Hepatocyte (in vitro differentiated cells): ENCODE results near the gene ATP6V0A4. TPM values are rescaled to one million over a fixed set of nuclear protein-coding genes. Genes with fewer than 3 reads are reported as not detected.

Experiments
- DNase-seq: peaks from one replicate; pipeline ENCODE4 v3.0.0-alpha.2; 2016; ENCODE audit warnings: low spot score
- H2AFZ ChIP-seq: fragments of 200-600 bp; sonication (generic); 2 replicates; pipeline ENCODE4 v1.6.0; 2016; ENCODE audit warnings: antibody characterized with exemption, mild to moderate bottlenecking
- H3K27ac ChIP-seq: fragments of 200-600 bp; sonication (generic); 2 replicates; pipeline ENCODE4 v1.5.1; 2016; ENCODE audit warnings: mild to moderate bottlenecking
- H3K27me3 ChIP-seq: fragments of 200-600 bp; sonication (generic); 2 replicates; pipeline ENCODE4 v1.6.1; 2016
- H3K36me3 ChIP-seq: fragments of 200-600 bp; sonication (generic); replicated peaks from 2 replicates; pipeline ENCODE4 v1.5.1; 2016; ENCODE audit warnings: low read depth; ENCODE audit not compliant: insufficient read depth
- H3K4me1 ChIP-seq: fragments of 200-600 bp; sonication (generic); 2 replicates; pipeline ENCODE4 v1.5.1; 2016; ENCODE audit warnings: mild to moderate bottlenecking, moderate library complexity; ENCODE audit not compliant: insufficient read depth
- H3K4me2 ChIP-seq: fragments of 200-600 bp; sonication (generic); 2 replicates; pipeline ENCODE4 v1.6.0; 2016
- H3K4me3 ChIP-seq: fragments of 200-600 bp; sonication (generic); 2 replicates; pipeline ENCODE4 v1.5.1; 2016; ENCODE audit warnings: mild to moderate bottlenecking
- H3K79me2 ChIP-seq: fragments of 200-600 bp; sonication (generic); 2 replicates; pipeline ENCODE4 v1.6.0; 2017; ENCODE audit warnings: mild to moderate bottlenecking
- H3K9me2 ChIP-seq: fragments of 200-600 bp; sonication (generic); replicated peaks from 2 replicates; pipeline ENCODE4 v1.6.0; 2017; ENCODE audit warnings: mild to moderate bottlenecking; ENCODE audit not compliant: insufficient read depth
- H3K9me3 ChIP-seq: fragments of 200-600 bp; sonication (generic); 2 replicates; pipeline ENCODE4 v1.5.1; 2016; ENCODE audit warnings: low read depth, mild to moderate bottlenecking
- H4K20me1 ChIP-seq: fragments of 200-600 bp; sonication (generic); 2 replicates; pipeline ENCODE4 v1.6.0; 2016; ENCODE audit warnings: mild to moderate bottlenecking; ENCODE audit not compliant: insufficient read depth, poor library complexity, severe bottlenecking
- CTCF ChIP-seq: fragments of 200-600 bp; sonication (generic); IDR thresholded peaks from 2 replicates; pipeline ENCODE4 v1.5.1; 2016; ENCODE audit warnings: antibody characterized with exemption, mild to moderate bottlenecking; ENCODE audit not compliant: poor library complexity
- EZH2 ChIP-seq: fragments of 200-600 bp; sonication (generic); IDR thresholded peaks from 2 replicates; pipeline ENCODE4 v1.6.1; 2016; ENCODE audit warnings: antibody characterized with exemption, mild to moderate bottlenecking, borderline replicate concordance
- EZH2phosphoT487 ChIP-seq: fragments of 200-600 bp; sonication (generic); IDR thresholded peaks from one replicate; pipeline ENCODE4 v1.6.1; 2018; ENCODE audit warnings: antibody characterized with exemption, mild to moderate bottlenecking, low read depth, moderate library complexity; ENCODE audit not compliant: unreplicated experiment, severe bottlenecking
- WGBS: methylation state at CpG from one replicate; pipeline ENCODE4 v1.1.6; 2016; ENCODE audit warnings: low lambda C conversion rate; ENCODE audit errors: missing lambda C conversion rate; 5-methylcytosine and 5-hydroxymethylcytosine counted together
- polyA plus RNA-seq: library from polyadenylated mRNA; unstranded; fragments of >200 nt; fragmentation: Nextera tagmentation; extraction: Ambion mirVana; gene quantifications from 2 replicates; pipeline ENCODE4 v1.2.1, GENCODE V29; 2016
- total RNA-seq: library from RNA; depleted of rRNA; stranded (reverse); fragments of >200 nt; gene quantifications from 2 replicates; pipeline ENCODE4 v1.2.3, GENCODE V29; 2014

The ATP6V0A4 gene
- total and polyA plus RNA-seq, 2 experiments from 2014 or later: 0.34 to 1.1 TPM

GRCh38 chr7:138668946-138669345 is 129.1 kb downstream of the ATP6V0A4 start:
- DNase-seq: no peak
- no peaks in the 10 kb centered on the region for H3K36me3 ChIP-seq
- peaks cover 8% of the 10 kb centered on the region for H3K4me1 ChIP-seq
- H2AFZ ChIP-seq: no peak overlapping the region
- H3K9me2 ChIP-seq: no peaks in the 10 kb centered on the region
- H3K9me3 ChIP-seq: no peaks in the 10 kb centered on the region
- no peaks in the 10 kb centered on the region for H3K79me2 ChIP-seq
- H4K20me1 ChIP-seq: no peaks in the 10 kb centered on the region
- H3K4me3 ChIP-seq: no peak overlapping the region
- H3K27me3 ChIP-seq: no peaks in the 10 kb centered on the region
- no peak overlapping the region for H3K4me2 ChIP-seq
- TF ChIP-seq CTCF (no peak), EZH2 (no peak), EZH2phosphoT487 (no peak)
- H3K27ac ChIP-seq: no peak overlapping the region
- WGBS: 84% methylated on average over 3 of the region's 3 CpGs

- 88% methylated on average over 2 of the region's 2 CpGs for WGBS
- DNase-seq: no peak
- TF ChIP-seq CTCF (no peak), EZH2 (no peak), EZH2phosphoT487 (no peak)
- no peak overlapping the region for H3K4me2 ChIP-seq
- peaks cover 8% of the 10 kb centered on the region for H3K4me1 ChIP-seq
- no peak overlapping the region for H3K27ac ChIP-seq
- H3K36me3 ChIP-seq: no peaks in the 10 kb centered on the region
- no peak overlapping the region for H2AFZ ChIP-seq
- H3K9me2 ChIP-seq: no peaks in the 10 kb centered on the region
- H3K79me2 ChIP-seq: no peaks in the 10 kb centered on the region
- H3K9me3 ChIP-seq: no peaks in the 10 kb centered on the region
- H4K20me1 ChIP-seq: no peaks in the 10 kb centered on the region
- H3K27me3 ChIP-seq: no peaks in the 10 kb centered on the region
- H3K4me3 ChIP-seq: no peak overlapping the region
Observed at GRCh38 chr7:138668229-138668596, 129.8 kb downstream of the ATP6V0A4 start.

GRCh38 chr7:138667535-138668228 is 130.3 kb downstream of the ATP6V0A4 start:
- H4K20me1 ChIP-seq: no peaks in the 10 kb centered on the region
- H3K4me1 ChIP-seq: peaks cover 11% of the 10 kb centered on the region
- no peak overlapping the region for H3K27ac ChIP-seq
- no peak overlapping the region for H3K4me2 ChIP-seq
- no peaks in the 10 kb centered on the region for H3K27me3 ChIP-seq
- no peaks in the 10 kb centered on the region for H3K9me2 ChIP-seq
- no peak for DNase-seq
- H3K79me2 ChIP-seq: no peaks in the 10 kb centered on the region
- H3K36me3 ChIP-seq: no peaks in the 10 kb centered on the region
- TF ChIP-seq CTCF (no peak), EZH2phosphoT487 (no peak), EZH2 (no peak)
- WGBS: 90% methylated on average over 6 of the region's 6 CpGs
- no peak overlapping the region for H3K4me3 ChIP-seq
- H3K9me3 ChIP-seq: no peaks in the 10 kb centered on the region
- H2AFZ ChIP-seq: no peak overlapping the region

- 4% methylated on average over 2 of the region's 2 CpGs for WGBS
- Histone ChIP-seq H3K9me3 (no peaks in the 10 kb centered on the region), H3K79me2 (no peaks in the 10 kb centered on the region), H4K20me1 (no peaks in the 10 kb centered on the region), H3K27ac (peak overlapping the region; percentile 16), H3K4me2 (peak overlapping the region; percentile 5), H3K36me3 (no peaks in the 10 kb centered on the region), H2AFZ (no peak overlapping the region), H3K4me1 (peaks cover 18% of the 10 kb centered on the region), H3K27me3 (no peaks in the 10 kb centered on the region), H3K9me2 (no peaks in the 10 kb centered on the region), H3K4me3 (no peak overlapping the region)
- peak; percentile 21 for DNase-seq
- TF ChIP-seq EZH2phosphoT487: no peak
- no peak for TF ChIP-seq EZH2
- no peak for TF ChIP-seq CTCF
Observed at GRCh38 chr7:138666385-138666784, 131.6 kb downstream of the ATP6V0A4 start.
